Trophoblast cell (in vitro differentiated cells and primary cell): ENCODE results near the gene RAC2.

ENCODE experiments used
- DNase-seq, 2 donors: peaks; one replicate each; pipeline ENCODE4 v3.0.0-alpha.2; 2016
- H2AFZ ChIP-seq: 2 replicates; pipeline ENCODE4 v1.6.1; 2013; ENCODE audit warnings: low read length, moderate library complexity, mild to moderate bottlenecking; ENCODE audit not compliant: insufficient read depth, poor library complexity
- H2AK5ac ChIP-seq: 2 replicates; pipeline ENCODE4 v1.6.1; 2013; ENCODE audit warnings: mild to moderate bottlenecking, low read length
- H2BK120ac ChIP-seq: 2 replicates; pipeline ENCODE4 v1.6.1; 2013; ENCODE audit warnings: low read length, mild to moderate bottlenecking, moderate library complexity; ENCODE audit not compliant: insufficient read depth, poor library complexity
- H2BK12ac ChIP-seq: 2 replicates; pipeline ENCODE4 v1.6.1; 2013; ENCODE audit warnings: mild to moderate bottlenecking, low read length, moderate library complexity
- H2BK5ac ChIP-seq: 2 replicates; pipeline ENCODE4 v1.6.1; 2013; ENCODE audit warnings: low read length, low read depth, moderate library complexity, mild to moderate bottlenecking; ENCODE audit not compliant: poor library complexity
- H3K14ac ChIP-seq: 2 replicates; pipeline ENCODE4 v1.6.1; 2013; ENCODE audit warnings: mild to moderate bottlenecking, low read length
- H3K18ac ChIP-seq: 2 replicates; pipeline ENCODE4 v1.6.1; 2013; ENCODE audit warnings: mild to moderate bottlenecking, low read length
- H3K23ac ChIP-seq: 2 replicates; pipeline ENCODE4 v1.6.1; 2013; ENCODE audit warnings: low read length
- H3K27ac ChIP-seq: 2 replicates; pipeline ENCODE4 v1.5.1; 2013; ENCODE audit warnings: low read depth, mild to moderate bottlenecking, inconsistent platforms, low read length, moderate library complexity
- H3K27me3 ChIP-seq: 2 replicates; pipeline ENCODE4 v1.6.1; 2013; ENCODE audit warnings: inconsistent platforms, mild to moderate bottlenecking, low read length, moderate library complexity; ENCODE audit not compliant: insufficient read depth
- H3K36me3 ChIP-seq, 2 experiments: 1 replicate in 1 of 2; 2 replicates in 1 of 2; pipeline ENCODE4 v1.6.1; 2013; ENCODE audit warnings: low read length in 2 of 2, mild to moderate bottlenecking in 2 of 2, moderate library complexity in 1 of 2; ENCODE audit not compliant: insufficient read depth in 2 of 2, control insufficient read depth in 1 of 2
- H3K4ac ChIP-seq: 2 replicates; pipeline ENCODE4 v1.6.1; 2013; ENCODE audit warnings: low read depth, mild to moderate bottlenecking, low read length, moderate library complexity
- H3K4me1 ChIP-seq, 2 experiments: 1 replicate in 1 of 2; 2 replicates in 1 of 2; pipeline ENCODE4 v1.6.1; 2013; ENCODE audit warnings: low read length in 2 of 2, mild to moderate bottlenecking in 2 of 2, moderate library complexity in 1 of 2; ENCODE audit not compliant: insufficient read depth in 2 of 2, control insufficient read depth in 1 of 2
- H3K4me2 ChIP-seq: 2 replicates; pipeline ENCODE4 v1.6.1; 2013; ENCODE audit warnings: inconsistent platforms, mild to moderate bottlenecking, low read length, moderate library complexity
- H3K4me3 ChIP-seq: 2 replicates; pipeline ENCODE4 v1.5.1; 2013; ENCODE audit warnings: mild to moderate bottlenecking, low read depth, low read length, inconsistent platforms
- H3K79me1 ChIP-seq: one replicate; pipeline ENCODE4 v1.6.1; 2013; ENCODE audit warnings: low read length
- H3K79me2 ChIP-seq: 2 replicates; pipeline ENCODE4 v1.6.1; 2013; ENCODE audit warnings: low read length, mild to moderate bottlenecking; ENCODE audit not compliant: control insufficient read depth, insufficient read depth, poor library complexity
- H3K9ac ChIP-seq: 2 replicates; pipeline ENCODE4 v1.6.1; 2013; ENCODE audit warnings: mild to moderate bottlenecking, low read length
- H3K9me3 ChIP-seq: 2 replicates; pipeline ENCODE4 v1.6.1; 2013; ENCODE audit warnings: low read depth, mild to moderate bottlenecking, control low read depth, inconsistent platforms, low read length; ENCODE audit not compliant: insufficient read depth
- H4K12ac ChIP-seq: 2 replicates; pipeline ENCODE4 v1.6.1; 2013; ENCODE audit warnings: low read depth, mild to moderate bottlenecking, low read length, moderate library complexity
- H4K8ac ChIP-seq: 2 replicates; pipeline ENCODE4 v1.6.1; 2013; ENCODE audit warnings: low read depth, mild to moderate bottlenecking, low read length, moderate library complexity
- H4K91ac ChIP-seq: one replicate; pipeline ENCODE4 v1.6.1; 2013; ENCODE audit warnings: low read depth, mild to moderate bottlenecking, low read length, moderate library complexity
- WGBS: extraction: QIAGEN DNeasy Blood & Tissue Kit; methylation state at CpG from one replicate; pipeline ENCODE4 v1.1.7; 2013; ENCODE audit warnings: missing lambda C conversion rate; ENCODE audit not compliant: insufficient read length, insufficient coverage; ENCODE audit errors: extremely low coverage; 5-methylcytosine and 5-hydroxymethylcytosine counted together

Gene RAC2

GRCh38 chr22:37258005-37258752 lies 14.1 kb upstream of the RAC2 start:
- no peaks in the 10 kb centered on the region for H3K79me1 ChIP-seq
- no peak overlapping the region for H2BK5ac ChIP-seq
- no peak overlapping the region for H2AK5ac ChIP-seq
- no peak overlapping the region for H3K9ac ChIP-seq
- H3K4ac ChIP-seq, result no peak overlapping the region
- no peak overlapping the region for H4K12ac ChIP-seq
- DNase-seq, result no peak
- no peak overlapping the region for H3K4me3 ChIP-seq
- H2BK120ac ChIP-seq, result no peak overlapping the region
- H3K4me1 ChIP-seq, result no peaks in the 10 kb centered on the region
- no peak overlapping the region for H3K14ac ChIP-seq
- no peaks in the 10 kb centered on the region for H3K27me3 ChIP-seq
- H3K36me3 ChIP-seq, result no peaks in the 10 kb centered on the region
- no peak overlapping the region for H3K23ac ChIP-seq
- H3K27ac ChIP-seq, result no peak overlapping the region
- no peak overlapping the region for H4K91ac ChIP-seq
- no peak overlapping the region for H3K18ac ChIP-seq
- H3K9me3 ChIP-seq, result peaks cover 3% of the 10 kb centered on the region
- H2AFZ ChIP-seq, result no peak overlapping the region
- H2BK12ac ChIP-seq, result no peak overlapping the region
- H3K4me2 ChIP-seq, result no peak overlapping the region
- no CpG with 5 or more reads among the region's 9 CpGs for WGBS
- no peak overlapping the region for H4K8ac ChIP-seq
- no peaks in the 10 kb centered on the region for H3K79me2 ChIP-seq

GRCh38 chr22:37256075-37256726 lies 12.1 kb upstream of the RAC2 start:
- Histone ChIP-seq H3K79me1 (no peaks in the 10 kb centered on the region), H3K4ac (no peak overlapping the region), H2BK12ac (no peak overlapping the region), H4K91ac (no peak overlapping the region), H3K4me2 (no peak overlapping the region), H3K27ac (no peak overlapping the region), H4K8ac (no peak overlapping the region), H3K4me3 (no peak overlapping the region), H3K79me2 (no peaks in the 10 kb centered on the region), H3K27me3 (no peaks in the 10 kb centered on the region), H2BK5ac (no peak overlapping the region), H3K36me3 (no peaks in the 10 kb centered on the region), H4K12ac (no peak overlapping the region), H2BK120ac (no peak overlapping the region), H3K9me3 (no peaks in the 10 kb centered on the region), H3K23ac (no peak overlapping the region), H2AFZ (no peak overlapping the region), H3K9ac (no peak overlapping the region), H3K18ac (no peak overlapping the region), H3K14ac (no peak overlapping the region), H2AK5ac (no peak overlapping the region), H3K4me1 (no peaks in the 10 kb centered on the region)
- no CpG with 5 or more reads among the region's 10 CpGs for WGBS
- DNase-seq, result no peak

GRCh38 chr22:37255558-37256006 lies 11.5 kb upstream of the RAC2 start:
- Histone ChIP-seq H4K12ac (no peak overlapping the region), H3K79me1 (no peaks in the 10 kb centered on the region), H3K4me3 (no peak overlapping the region), H2AFZ (no peak overlapping the region), H3K36me3 (no peaks in the 10 kb centered on the region), H3K79me2 (no peaks in the 10 kb centered on the region), H3K9me3 (no peaks in the 10 kb centered on the region), H3K4me1 (no peaks in the 10 kb centered on the region), H4K8ac (no peak overlapping the region), H3K4ac (no peak overlapping the region), H2AK5ac (no peak overlapping the region), H3K18ac (no peak overlapping the region), H3K14ac (no peak overlapping the region), H3K4me2 (no peak overlapping the region), H2BK12ac (no peak overlapping the region), H3K27ac (no peak overlapping the region), H3K23ac (no peak overlapping the region), H2BK5ac (no peak overlapping the region), H4K91ac (no peak overlapping the region), H2BK120ac (no peak overlapping the region), H3K9ac (no peak overlapping the region), H3K27me3 (no peaks in the 10 kb centered on the region)
- DNase-seq, result no peak

- H3K4me2 ChIP-seq, result no peak overlapping the region
These were observed 10.8 kb upstream of the RAC2 start for GRCh38 chr22:37254867-37255233.

More at GRCh38 chr22:37254867-37255233, 10.8 kb upstream of the RAC2 start:
- no peak overlapping the region for H3K23ac ChIP-seq
- no peak overlapping the region for H2AFZ ChIP-seq
- H4K8ac ChIP-seq, result no peak overlapping the region
- no peak overlapping the region for H3K4ac ChIP-seq
- no peak overlapping the region for H3K4me3 ChIP-seq
- no peak overlapping the region for H2AK5ac ChIP-seq
- H3K9ac ChIP-seq, result no peak overlapping the region
- H3K27me3 ChIP-seq, result no peaks in the 10 kb centered on the region
- H2BK120ac ChIP-seq, result no peak overlapping the region
- DNase-seq, result no peak
- H3K36me3 ChIP-seq, result no peaks in the 10 kb centered on the region
- no peak overlapping the region for H2BK12ac ChIP-seq
- no peak overlapping the region for H3K27ac ChIP-seq
- H3K9me3 ChIP-seq, result no peaks in the 10 kb centered on the region
- no peak overlapping the region for H4K12ac ChIP-seq
- H3K14ac ChIP-seq, result no peak overlapping the region
- H3K18ac ChIP-seq, result no peak overlapping the region
- no peaks in the 10 kb centered on the region for H3K4me1 ChIP-seq
- no peak overlapping the region for H4K91ac ChIP-seq
- H2BK5ac ChIP-seq, result no peak overlapping the region
- H3K79me2 ChIP-seq, result no peaks in the 10 kb centered on the region
- WGBS, result no CpG with 5 or more reads among the region's 5 CpGs
- H3K79me1 ChIP-seq, result no peaks in the 10 kb centered on the region
